HS-5 (cell line): Measurements from ENCODE around the gene ERVK3-1.
"Not testable (repeated sequence)": the region's sequence is repeated elsewhere in the genome, so short reads cannot be mapped to it uniquely, and the experiment has no call there.

Experiments used
- DNase-seq: peaks from one replicate; pipeline ENCODE4 v3.0.0-alpha.2; 2012; ENCODE audit warnings: low read depth

Gene ERVK3-1, protein sequence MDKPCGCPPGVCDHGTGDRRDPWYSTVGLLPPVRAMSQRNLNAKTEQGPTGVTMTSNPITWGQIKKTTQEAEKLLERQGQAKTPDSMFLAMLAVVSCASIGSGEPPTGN

DNA sequence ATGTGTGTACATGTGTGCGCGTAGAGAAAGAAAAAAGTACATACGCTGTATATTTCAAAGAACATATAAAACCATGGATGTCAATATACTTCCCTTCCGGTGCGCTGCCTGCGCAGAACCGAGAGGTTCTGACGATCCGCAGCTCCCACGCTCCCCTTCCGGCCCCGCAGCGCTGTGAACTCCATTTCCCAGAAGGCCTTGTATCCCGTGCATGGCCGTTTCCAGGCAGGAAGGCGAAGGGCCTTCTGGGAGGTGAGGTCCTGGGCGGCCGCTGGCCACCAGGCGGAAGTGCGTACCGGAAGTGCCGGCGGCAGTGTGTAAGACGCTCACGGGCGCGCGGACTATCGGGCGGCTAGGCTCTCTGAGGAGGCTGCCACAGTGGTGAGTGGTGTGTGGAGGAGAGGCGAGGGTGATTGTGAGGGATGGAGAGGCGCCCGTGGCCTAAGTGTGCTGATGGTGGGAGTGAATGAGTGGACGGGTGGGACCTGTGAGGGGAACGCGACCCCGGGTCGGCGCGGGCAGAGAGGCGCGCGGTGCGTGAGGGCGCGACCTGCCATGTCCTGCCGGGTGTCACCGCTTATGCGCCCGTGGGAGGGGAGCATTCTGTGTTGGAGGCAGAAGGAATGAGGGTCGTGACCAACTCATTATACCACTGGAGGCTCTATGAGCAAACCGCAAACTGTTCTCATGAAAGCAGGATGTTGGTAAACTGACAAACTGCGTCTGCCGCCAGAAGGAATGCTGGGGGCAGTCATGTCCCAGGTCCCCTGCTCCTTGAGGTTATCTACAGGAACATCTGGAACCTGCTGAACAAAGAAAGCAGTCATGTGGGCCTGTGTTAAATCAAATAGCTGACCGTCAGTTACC lies at the start of gene ERVK3-1:
Gene ERVK3-1 (plus strand): TSS at position 313 of the 867 bp plus-strand sequence. CDS start 6,792 bp downstream, outside the sequence.
- peak; percentile 76 for DNase-seq

GRCh38 chr19:58258259-58258658 lies 46.9 kb upstream of the ERVK3-1 start:
- DNase-seq = not testable (repeated sequence)

DNA sequence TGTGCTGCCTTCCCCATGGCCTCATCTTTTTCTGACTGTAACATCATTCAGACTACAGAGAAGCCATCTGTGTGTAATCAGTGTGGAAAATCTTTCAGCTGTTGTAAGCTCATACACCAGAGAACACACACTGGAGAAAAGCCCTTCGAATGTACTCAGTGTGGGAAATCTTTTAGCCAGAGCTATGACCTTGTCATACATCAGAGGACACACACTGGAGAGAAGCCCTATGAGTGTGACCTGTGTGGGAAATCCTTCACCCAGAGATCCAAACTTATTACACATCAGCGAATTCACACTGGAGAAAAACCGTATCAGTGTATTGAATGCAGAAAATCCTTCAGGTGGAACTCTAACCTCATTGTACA lies 43.6 kb upstream of the ERVK3-1 start:
- DNase-seq = no peak

DNA sequence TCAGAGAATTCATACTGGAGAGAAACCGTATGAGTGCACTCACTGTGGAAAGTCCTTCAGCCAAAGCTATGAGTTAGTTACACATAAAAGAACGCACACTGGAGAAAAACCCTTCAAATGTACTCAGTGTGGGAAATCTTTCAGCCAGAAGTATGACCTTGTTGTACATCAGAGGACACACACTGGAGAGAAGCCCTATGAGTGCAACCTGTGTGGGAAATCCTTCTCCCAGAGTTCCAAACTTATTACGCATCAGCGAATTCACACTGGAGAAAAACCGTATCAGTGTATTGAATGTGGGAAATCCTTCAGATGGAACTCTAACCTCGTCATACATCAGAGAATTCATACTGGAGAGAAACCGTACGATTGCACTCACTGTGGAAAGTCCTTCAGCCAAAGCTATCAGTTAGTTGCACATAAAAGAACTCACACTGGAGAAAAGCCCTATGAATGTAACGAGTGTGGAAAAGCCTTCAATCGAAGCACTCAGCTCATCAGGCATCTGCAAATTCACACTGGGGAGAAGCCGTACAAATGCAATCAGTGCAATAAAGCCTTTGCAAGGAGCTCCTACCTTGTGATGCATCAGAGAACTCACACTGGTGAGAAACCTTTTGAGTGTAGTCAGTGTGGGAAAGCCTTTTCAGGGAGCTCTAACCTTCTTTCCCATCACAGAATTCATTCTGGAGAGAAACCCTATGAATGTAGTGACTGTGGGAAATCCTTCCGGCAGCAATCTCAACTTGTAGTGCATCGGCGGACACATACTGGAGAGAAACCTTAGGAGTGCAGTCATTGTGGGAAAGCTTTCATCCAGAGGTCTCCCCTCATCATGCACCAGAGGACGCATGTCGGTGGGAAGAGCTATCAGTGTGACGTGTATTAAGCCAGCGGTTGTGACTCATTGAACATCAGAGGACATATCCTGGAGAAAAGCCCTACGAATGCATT lies 42.9 kb upstream of the ERVK3-1 start:
- no peak for DNase-seq

DNA sequence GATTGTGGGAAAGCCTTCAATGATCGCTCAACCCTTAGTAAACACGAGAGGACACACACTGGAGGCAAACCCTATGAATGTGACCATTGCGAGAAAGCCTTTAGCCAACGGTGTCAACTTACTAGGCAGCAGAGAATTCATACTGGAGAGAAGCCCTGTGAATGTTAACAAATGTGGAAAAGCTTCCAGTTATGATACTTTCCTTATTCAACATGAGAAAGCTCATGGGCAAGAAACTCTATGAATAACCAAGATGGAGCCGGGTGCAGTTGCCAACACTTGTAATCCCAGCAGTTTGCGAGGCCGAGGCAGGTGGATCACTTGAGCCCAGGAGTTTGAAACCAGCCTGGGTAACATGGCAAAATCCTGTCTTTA lies 42.3 kb upstream of the ERVK3-1 start:
- DNase-seq = no peak

DNA sequence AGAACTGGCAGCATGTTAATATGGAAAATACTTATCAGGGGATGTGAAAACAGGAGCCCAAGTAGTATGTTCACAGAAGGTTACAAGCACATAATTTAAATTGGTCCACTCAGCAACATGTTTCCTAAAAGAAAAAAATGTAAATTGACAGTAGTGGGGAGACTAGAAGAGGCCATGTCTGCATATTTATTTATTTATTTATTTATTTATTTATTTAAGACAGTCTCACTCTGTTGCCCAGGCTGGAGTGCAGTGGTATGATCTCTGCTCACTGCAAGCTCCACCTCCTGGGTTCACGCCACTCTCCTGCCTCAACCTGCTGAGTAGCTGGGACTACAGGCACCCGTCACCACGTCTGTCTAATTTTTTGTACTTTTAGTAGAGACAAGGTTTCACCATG lies 40.1 kb upstream of the ERVK3-1 start:
- DNase-seq = no peak

- DNase-seq = no peak
These were observed 36.8 kb upstream of the ERVK3-1 start for GRCh38 chr19:58268344-58268743.

DNA sequence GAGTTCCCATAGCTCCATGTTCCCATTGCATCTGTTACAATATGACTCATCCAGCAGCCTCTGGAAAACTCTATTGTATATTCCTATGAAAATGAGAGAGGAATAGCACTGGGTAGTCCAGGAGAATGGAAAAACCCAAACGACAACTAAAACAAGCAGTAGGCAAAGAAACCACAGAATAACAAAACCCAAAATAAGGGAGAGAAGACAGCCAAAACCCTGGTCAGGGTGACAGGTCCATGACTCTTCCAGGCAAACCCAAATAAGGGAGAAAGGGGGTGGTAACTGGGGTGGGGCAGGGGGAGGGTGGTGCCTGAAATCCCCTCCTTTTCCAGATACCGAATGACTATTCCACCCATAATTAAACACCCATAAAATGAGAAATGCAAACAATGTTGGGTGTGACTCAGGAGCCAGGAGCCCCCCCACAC lies 30.4 kb upstream of the ERVK3-1 start:
- DNase-seq = no peak

GRCh38 chr19:58275564-58275963 lies 29.6 kb upstream of the ERVK3-1 start:
- no peak for DNase-seq

DNA sequence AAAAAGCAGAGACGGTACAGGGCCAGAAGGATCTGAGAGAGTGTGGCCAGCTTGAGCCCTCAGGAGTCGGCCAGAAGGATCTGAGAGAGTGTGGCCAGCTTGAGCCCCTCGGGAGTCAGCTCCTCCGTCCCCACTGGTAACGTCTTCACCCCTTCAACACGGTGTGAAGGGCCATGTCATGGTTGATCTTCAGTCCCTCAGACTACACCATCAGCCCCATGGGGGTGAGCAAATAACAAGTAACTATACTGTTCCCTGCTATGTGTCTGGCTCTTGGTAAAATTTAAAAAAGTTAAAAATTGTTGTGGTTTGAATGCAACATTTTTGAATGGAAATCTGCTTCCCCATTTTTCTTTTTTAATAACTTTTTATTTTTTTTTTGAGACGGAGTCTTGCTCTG lies 28.0 kb upstream of the ERVK3-1 start:
- no peak for DNase-seq

DNA sequence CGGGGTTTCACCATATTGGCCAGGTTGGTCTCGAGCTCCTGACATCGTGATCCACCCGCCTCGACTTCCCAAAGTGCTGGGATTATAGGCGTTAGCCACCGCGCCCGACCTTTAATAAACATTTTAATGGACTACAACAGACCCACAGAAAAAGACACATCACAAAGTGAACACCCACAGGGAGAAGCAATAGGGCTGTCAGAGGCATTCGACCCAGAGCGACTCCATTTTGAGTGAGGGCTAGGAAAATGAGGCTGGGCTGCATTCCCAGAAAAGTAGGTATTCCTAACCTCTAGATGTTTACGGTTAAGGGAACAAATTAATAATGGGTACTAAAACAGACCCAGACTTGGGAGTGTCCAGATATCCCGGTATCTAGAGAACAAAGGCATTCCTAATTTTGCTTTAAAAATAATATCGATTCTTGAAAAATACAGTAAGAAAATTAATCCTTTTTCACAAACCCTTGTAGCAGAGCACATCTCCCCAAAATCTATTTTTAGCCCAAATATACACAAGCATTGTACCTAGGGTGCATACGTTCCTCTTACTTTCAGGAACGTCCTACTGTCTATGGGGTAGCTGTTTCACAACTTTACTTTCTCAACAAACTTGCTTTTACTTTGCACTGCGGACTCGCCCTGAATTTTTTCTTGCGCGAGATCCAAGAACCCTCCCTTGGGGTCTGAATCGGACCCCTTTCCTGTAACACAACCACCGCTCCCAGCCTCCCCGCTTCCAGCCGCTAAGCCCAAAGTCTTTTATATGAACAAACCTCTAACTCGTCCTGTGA lies 27.2 kb upstream of the ERVK3-1 start:
- no peak for DNase-seq

GRCh38 chr19:58278541-58279041 lies 26.6 kb upstream of the ERVK3-1 start, which contains the start of gene ZNF8:
TSS of gene ZNF8 (plus strand) at chr19:58278955. CDS start at chr19:58279082, 127 bp downstream.
- peak; percentile 95 for DNase-seq

GRCh38 chr19:58279042-58279924 lies 25.9 kb upstream of the ERVK3-1 start:
- peak; percentile 14 for DNase-seq

GRCh38 chr19:58279925-58280316 lies 25.3 kb upstream of the ERVK3-1 start:
- DNase-seq = no peak

- DNase-seq = no peak
These were observed 21.0 kb upstream of the ERVK3-1 start for GRCh38 chr19:58284199-58284598.

GRCh38 chr19:58291943-58292342 lies 13.2 kb upstream of the ERVK3-1 start:
- DNase-seq = no peak

- no peak for DNase-seq
These were observed 10.3 kb upstream of the ERVK3-1 start for GRCh38 chr19:58294743-58295374.

- DNase-seq = no peak
These were observed 9.1 kb upstream of the ERVK3-1 start for GRCh38 chr19:58296104-58296503.

DNA sequence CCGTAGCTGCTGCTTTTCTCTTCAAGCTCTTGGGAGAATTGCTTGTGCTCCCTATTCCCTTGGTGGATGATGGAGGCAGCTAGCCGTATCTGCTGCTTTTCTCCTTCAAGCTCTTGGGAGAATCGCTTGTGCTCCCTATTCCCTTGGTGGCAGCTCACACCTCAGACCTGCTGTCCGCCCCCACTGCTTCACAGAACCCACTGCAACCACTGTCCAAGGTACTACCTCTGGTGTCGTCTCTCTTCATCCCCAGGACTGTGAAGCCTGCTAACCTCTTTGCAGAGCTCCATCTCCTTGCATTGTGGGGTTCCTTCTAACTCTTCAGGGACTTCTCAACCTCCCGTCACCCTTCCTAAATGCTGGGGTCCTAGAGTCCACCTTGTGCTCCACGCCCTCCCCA lies 4.6 kb upstream of the ERVK3-1 start:
- no peak for DNase-seq

DNA sequence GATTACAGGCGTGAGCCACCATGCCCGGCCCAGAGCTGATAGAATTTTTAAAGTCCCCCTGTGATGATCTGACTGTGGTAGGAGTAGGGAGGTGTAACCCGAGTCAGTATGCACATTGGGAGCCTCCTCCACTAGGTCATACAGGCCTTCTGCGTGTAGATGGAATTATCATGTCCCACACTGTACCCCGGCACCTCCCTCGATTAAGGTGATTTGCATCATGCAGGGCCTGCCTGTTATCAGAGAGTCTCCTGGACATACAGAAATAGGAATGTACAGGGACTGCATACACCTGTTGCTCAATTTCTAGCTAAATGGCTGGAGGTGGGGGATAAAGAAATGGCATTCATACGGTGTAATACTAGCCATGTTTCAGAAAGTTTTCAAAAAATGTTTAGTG lies 922 bp upstream of the ERVK3-1 start:
- no peak for DNase-seq
